Mucosa of descending colon (tissue), 3 donors: ENCODE data around the gene SUPT16H. TPM values are rescaled to one million over a fixed set of nuclear protein-coding genes. Genes with fewer than 3 reads are reported as not detected.

Experiments
- ATAC-seq: fragments of 200-7000 bp; cut with Tn5 transposase; one replicate; pipeline ENCODE4 v1.9.1; 2020; ENCODE audit warnings: mild to moderate bottlenecking, moderate library complexity
- DNase-seq, 3 donors: peaks; one replicate each; pipeline ENCODE4 v3.0.0-alpha.2; 2020
- H3K36me3 ChIP-seq: fragments of 200-600 bp; one replicate; pipeline ENCODE4 v1.8.0; 2021; ENCODE audit warnings: low read depth, mild to moderate bottlenecking
- H3K4me1 ChIP-seq: fragments of 200-600 bp; one replicate; pipeline ENCODE4 v1.8.0; 2021; ENCODE audit warnings: low read depth, mild to moderate bottlenecking
- H3K4me3 ChIP-seq: fragments of 200-600 bp; one replicate; pipeline ENCODE4 v1.8.0; 2021; ENCODE audit warnings: mild to moderate bottlenecking
- H3K9me3 ChIP-seq: fragments of 200-600 bp; one replicate; pipeline ENCODE4 v1.8.0; 2021; ENCODE audit warnings: mild to moderate bottlenecking
- CTCF ChIP-seq: fragments of 200-600 bp; IDR thresholded peaks from one replicate; pipeline ENCODE4 v1.8.0; 2022; ENCODE audit warnings: antibody characterized with exemption, mild to moderate bottlenecking
- intact Hi-C, 2 donors: fragments of 100-400 bp; cut with DNase I in 1 of 2; cut with micrococcal nuclease in 1 of 2; formaldehyde crosslinking; loops; one replicate each; pipeline versions ENCODE4 v1.11.0 to v1.11.1; 2022; cut with DNase I, micrococcal nuclease
- total RNA-seq, 3 donors: library from RNA; stranded (reverse); fragmentation: NEBNext Ultra II Directional in 2 of 3; extraction: Animal tissue kit (Norgen Biotek cat#: 25700) in 2 of 3; gene quantifications; one replicate each; pipeline versions ENCODE4 v1.2.1 to v1.2.4, GENCODE V29; 2021 to 2023
- donor health status: DM: no; HTN: no; CAD: no; lungs with moderate emphysema.
- donor health status: DM: no; HTN: no; CAD: no.
- donor health status: DM: no; HTN: yes; CAD: no.

Gene SUPT16H
- total RNA-seq, 3 donors from 2014 or later = 36.5 to 63.3 (median 48.1) TPM

- intact Hi-C loops = no loop called here
- no peak for TF ChIP-seq CTCF
- Histone ChIP-seq H3K4me3 (no peak overlapping the region), H3K36me3 (peaks cover 55% of the 10 kb centered on the region), H3K9me3 (no peaks in the 10 kb centered on the region), H3K4me1 (no peaks in the 10 kb centered on the region)
- no peak for ATAC-seq
- DNase-seq = no peak
Observed at GRCh38 chr14:21398901-21399300, 15.1 kb upstream of the SUPT16H start.

GRCh38 chr14:21395450-21395849 is 11.6 kb upstream of the SUPT16H start:
- no peaks in the 10 kb centered on the region for H3K9me3 ChIP-seq
- DNase-seq (no peak), ATAC-seq (no peak)
- TF ChIP-seq CTCF = no peak
- H3K4me1 ChIP-seq = no peaks in the 10 kb centered on the region
- H3K4me3 ChIP-seq = no peak overlapping the region
- peaks cover 40% of the 10 kb centered on the region for H3K36me3 ChIP-seq
- intact Hi-C loops = no loop called here

DNA sequence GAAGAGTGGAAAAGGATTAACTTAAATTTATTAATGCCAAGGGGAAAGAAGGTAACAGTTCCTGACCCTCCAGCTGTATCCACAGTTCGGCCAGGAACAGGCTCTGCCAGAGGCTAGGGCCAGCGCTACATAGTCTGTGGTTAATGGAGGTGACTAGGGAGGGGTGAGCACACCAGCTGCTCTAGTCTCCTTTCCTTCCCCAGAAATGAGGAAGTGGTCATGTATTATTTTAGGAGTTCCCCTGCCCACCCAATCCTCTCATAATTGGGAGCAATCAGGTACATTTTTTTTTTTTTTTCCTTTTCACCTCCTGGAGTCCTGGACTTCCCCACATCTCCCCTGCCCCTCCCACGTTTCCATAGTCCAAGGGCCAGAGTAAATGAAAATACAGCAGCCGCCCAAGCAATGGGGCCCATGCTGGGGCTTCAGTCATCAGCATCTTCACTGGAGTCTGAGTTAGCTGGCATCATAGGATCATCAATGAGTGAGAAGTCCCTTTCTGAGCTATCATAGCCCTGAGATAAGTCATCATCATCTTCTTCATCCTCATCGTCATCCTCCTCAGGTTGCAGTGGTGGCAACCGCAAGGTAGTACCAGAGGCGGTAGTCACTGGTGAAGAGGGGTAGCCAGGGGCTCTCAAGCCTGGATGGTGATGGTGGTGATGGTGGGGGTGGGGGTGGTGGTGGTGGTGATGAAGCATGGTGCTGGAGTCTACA is 1.5 kb upstream of the SUPT16H start:
- DNase-seq (peak in 1 of 3 donors; percentile 8), ATAC-seq (no peak)
- intact Hi-C loops = no loop called here
- Histone ChIP-seq H3K4me3 (no peak overlapping the region), H3K9me3 (no peaks in the 10 kb centered on the region), H3K36me3 (no peaks in the 10 kb centered on the region), H3K4me1 (peaks cover 14% of the 10 kb centered on the region)
- no peak for TF ChIP-seq CTCF

DNA sequence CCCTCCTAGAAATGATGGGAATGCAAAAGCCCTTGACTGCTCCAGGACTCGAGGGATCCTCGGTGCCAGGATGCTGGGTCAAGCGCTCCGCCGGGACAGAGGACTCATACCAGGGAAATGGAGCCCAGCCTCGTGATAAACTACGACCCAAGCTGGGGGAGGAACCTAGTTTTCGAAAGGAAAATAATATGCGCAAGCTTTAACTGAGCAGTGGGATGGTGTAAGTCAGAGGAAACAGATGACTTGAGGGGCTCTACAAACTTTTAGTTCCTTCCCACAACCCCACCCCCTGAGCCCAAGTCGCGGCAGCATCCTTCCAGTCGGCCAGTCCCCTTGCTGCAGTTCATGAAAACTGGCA is 654 bp upstream of the SUPT16H start:
- H3K4me3 ChIP-seq = peak overlapping the region; percentile 49
- no peaks in the 10 kb centered on the region for H3K36me3 ChIP-seq
- ATAC-seq (peak; percentile 5), DNase-seq (no peak)
- TF ChIP-seq CTCF = no peak
- peaks cover 14% of the 10 kb centered on the region for H3K4me1 ChIP-seq
- intact Hi-C loops = no loop called here
- H3K9me3 ChIP-seq = no peaks in the 10 kb centered on the region

GRCh38 chr14:21382886-21383847 is 652 bp downstream of the SUPT16H start:
- TF ChIP-seq CTCF = no peak
- Histone ChIP-seq H3K36me3 (no peaks in the 10 kb centered on the region), H3K4me3 (peak overlapping the region; percentile 49), H3K4me1 (peaks cover 14% of the 10 kb centered on the region), H3K9me3 (no peaks in the 10 kb centered on the region)
- DNase-seq (peak; percentile 46 to 70 (median 58)), ATAC-seq (peak; percentile 61)
- intact Hi-C loops = no loop called here
